ENCODE results near the gene MNX1.

- TF ChIP-seq NRF1 (conservative IDR thresholded peaks at IDR 0.05; ENCODE audit: low read depth, low read length) = no peak
- TF ChIP-seq CTCF (IDR thresholded peaks at IDR 0.05 in 2 of 3, conservative IDR thresholded peaks at IDR 0.05 in 1 of 3; ENCODE audit: control insufficient read depth in 2 of 3, extremely low read depth in 1 of 3, insufficient read depth in 1 of 3, low read depth in 3 of 3, low read length in 3 of 3) = no peak
- TF ChIP-seq HDAC2 (IDR thresholded peaks at IDR 0.05) = no peak
- TF ChIP-seq BRCA1 (IDR thresholded peaks at IDR 0.05; ENCODE audit: low read depth, low read length) = no peak
- TF ChIP-seq EP300 (IDR thresholded peaks at IDR 0.05; ENCODE audit: borderline replicate concordance in 1 of 2, control insufficient read depth in 1 of 2, low read depth in 2 of 2, low read length in 2 of 2) = no peak
- no peak for TF ChIP-seq SP1 (IDR thresholded peaks at IDR 0.05; ENCODE audit: low read depth, low read length)
- no peak for TF ChIP-seq CHD4 (IDR thresholded peaks at IDR 0.05)
- TF ChIP-seq NKRF (conservative IDR thresholded peaks at IDR 0.05) = no peak
- TF ChIP-seq BCL11A (IDR thresholded peaks at IDR 0.05; ENCODE audit: low read depth, low read length) = no peak
- no peak for TF ChIP-seq TARDBP (IDR thresholded peaks at IDR 0.05; ENCODE audit: borderline replicate concordance)
- no peak for TF ChIP-seq IRF3 (IDR thresholded peaks at IDR 0.05)
- no peak for TF ChIP-seq POLR2A (IDR thresholded peaks at IDR 0.05; ENCODE audit: low read depth, low read length)
- TF ChIP-seq MAX (IDR thresholded peaks at IDR 0.05; ENCODE audit: low read depth, low read length) = no peak
Measured at GRCh38 chr7:157022681-157023588, 12.5 kb upstream of the MNX1 start.
